Thymus (tissue), 11 donors: Measurements from ENCODE around the gene LAMC2. TPM values are rescaled to one million over a fixed set of nuclear protein-coding genes. Genes with fewer than 3 reads are reported as not detected.
"Not testable (repeated sequence)": the region's sequence is repeated elsewhere in the genome, so short reads cannot be mapped to it uniquely, and the experiment has no call there.

Experiments
- DNase-seq, 9 donors: peaks; one replicate each; pipeline ENCODE4 v3.0.0-alpha.2; 2013; ENCODE audit warnings: low spot score in 9 of 9, low read depth in 6 of 9, missing footprints in 1 of 9
- H3K27ac ChIP-seq, 2 donors: one replicate each; pipeline ENCODE4 v1.5.1; 2013; ENCODE audit warnings: control low read depth in 1 of 2, low read depth in 1 of 2, low read length in 1 of 2, mild to moderate bottlenecking in 1 of 2, moderate library complexity in 1 of 2
- H3K27me3 ChIP-seq, 2 donors: one replicate each; pipeline ENCODE4 v1.5.1; 2013; ENCODE audit warnings: low read length in 1 of 2; ENCODE audit not compliant: control insufficient read depth in 2 of 2, insufficient read depth in 1 of 2
- H3K36me3 ChIP-seq, 2 donors: one replicate each; pipeline ENCODE4 v1.5.1; 2013; ENCODE audit warnings: low read length in 1 of 2, mild to moderate bottlenecking in 1 of 2, moderate library complexity in 1 of 2; ENCODE audit not compliant: control insufficient read depth in 2 of 2, insufficient read depth in 2 of 2
- H3K4me1 ChIP-seq, 2 donors: one replicate each; pipeline ENCODE4 v1.5.1; 2013; ENCODE audit warnings: low read length in 2 of 2; ENCODE audit not compliant: control insufficient read depth in 2 of 2, insufficient read depth in 2 of 2
- H3K4me3 ChIP-seq, 2 donors: one replicate each; pipeline ENCODE4 v1.5.1; 2013; ENCODE audit warnings: low read length in 2 of 2, control low read depth in 1 of 2, mild to moderate bottlenecking in 1 of 2
- H3K9me3 ChIP-seq, 2 donors: one replicate each; pipeline ENCODE4 v1.5.1; 2013; ENCODE audit warnings: low read length in 1 of 2, mild to moderate bottlenecking in 1 of 2; ENCODE audit not compliant: control insufficient read depth in 2 of 2, insufficient read depth in 1 of 2
- WGBS: extraction: QIAGEN DNeasy Blood & Tissue Kit; methylation state at CpG from one replicate; pipeline ENCODE4 v1.1.7; 2013; 5-methylcytosine and 5-hydroxymethylcytosine counted together
- polyA plus RNA-seq: library from polyadenylated mRNA; stranded (reverse); fragments of 200-250 nt; gene quantifications from one replicate; pipeline ENCODE4 v1.2.3, GENCODE V29; 2013
- total RNA-seq: library from RNA; stranded (reverse); fragments of 120-200 nt; gene quantifications from one replicate; pipeline ENCODE4 v1.2.4, GENCODE V29; 2013
- donor health status: healthy.

Gene LAMC2
- total and polyA plus RNA-seq, 2 donors = 8.2 to 10.4 TPM

DNA sequence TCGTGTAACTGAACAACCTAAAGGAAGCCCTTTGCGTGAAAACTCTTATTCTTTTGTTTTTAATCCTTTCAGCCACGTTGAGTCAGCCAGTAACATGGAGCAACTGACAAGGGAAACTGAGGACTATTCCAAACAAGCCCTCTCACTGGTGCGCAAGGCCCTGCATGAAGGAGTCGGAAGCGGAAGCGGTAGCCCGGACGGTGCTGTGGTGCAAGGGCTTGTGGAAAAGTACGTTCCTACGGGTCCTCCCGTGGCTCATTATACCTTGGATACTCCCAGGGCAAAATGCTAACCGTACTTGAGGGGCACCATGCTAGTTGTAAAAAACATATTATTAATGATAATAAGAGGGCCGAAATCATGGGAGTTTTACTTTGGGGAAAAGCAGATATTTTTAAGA, 49.4 kb downstream of the LAMC2 start:
- no peak for DNase-seq
- peaks cover 0 to 10% of the 10 kb centered on the region in 2 donors for H3K4me1 ChIP-seq

DNA sequence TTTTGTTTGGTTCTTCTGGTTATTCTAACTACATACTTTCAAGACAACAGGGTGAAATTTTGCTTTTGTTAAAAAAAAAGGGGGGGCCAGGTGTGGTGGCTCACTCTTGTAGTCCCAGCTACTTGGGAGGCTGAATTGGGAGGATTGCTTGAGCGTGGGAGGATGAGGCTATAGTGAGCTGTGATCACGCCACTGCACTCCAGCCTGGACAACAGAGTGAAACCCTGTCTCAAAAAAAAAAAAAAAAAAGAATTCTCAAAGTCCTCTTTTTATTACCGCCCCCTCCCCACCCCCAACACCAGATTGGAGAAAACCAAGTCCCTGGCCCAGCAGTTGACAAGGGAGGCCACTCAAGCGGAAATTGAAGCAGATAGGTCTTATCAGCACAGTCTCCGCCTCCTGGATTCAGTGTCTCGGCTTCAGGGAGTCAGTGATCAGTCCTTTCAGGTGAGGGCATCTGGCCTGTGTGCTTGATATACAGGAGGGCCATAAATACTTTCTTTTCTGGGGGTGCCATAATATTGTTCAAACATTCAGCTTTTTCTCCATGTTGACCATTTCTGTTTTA, 50.2 kb downstream of the LAMC2 start:
- Histone ChIP-seq H3K4me3 (no peak overlapping the region), H3K9me3 (no peaks in the 10 kb centered on the region), H3K36me3 (no peaks in the 10 kb centered on the region), H3K27me3 (no peaks in the 10 kb centered on the region), H3K4me1 (peaks cover 0 to 10% of the 10 kb centered on the region in 2 donors), H3K27ac (no peak overlapping the region)
- whole genome bisulfite sequencing = 96% methylated on average over 6 of the region's 6 CpGs
- DNase-seq = no peak

More for the DNA sequence above, 49.4 kb downstream of the LAMC2 start:
- 93% methylated on average over 14 of the region's 14 CpGs for WGBS
- Histone ChIP-seq H3K9me3 (no peaks in the 10 kb centered on the region), H3K27me3 (no peaks in the 10 kb centered on the region), H3K27ac (peak overlapping the region; percentile 61 to 77), H3K4me3 (no peak overlapping the region), H3K36me3 (no peaks in the 10 kb centered on the region)

DNA sequence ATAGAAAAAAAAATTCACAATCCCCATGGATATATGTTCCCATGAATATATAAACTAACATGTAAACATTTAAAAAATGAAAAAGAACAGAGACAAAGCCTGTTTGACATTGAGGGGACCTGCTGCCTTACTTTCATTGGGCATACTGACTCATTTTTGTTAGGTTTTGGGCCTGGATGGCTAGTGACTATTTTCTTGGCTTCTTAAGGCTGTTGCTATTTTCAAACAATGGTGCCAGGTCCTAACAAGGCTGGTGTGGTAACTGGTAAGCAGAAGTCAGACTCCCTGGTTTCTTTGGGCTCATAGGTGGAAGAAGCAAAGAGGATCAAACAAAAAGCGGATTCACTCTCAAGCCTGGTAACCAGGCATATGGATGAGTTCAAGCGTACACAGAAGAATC, 51.0 kb downstream of the LAMC2 start:
- DNase-seq = no peak
- Histone ChIP-seq H3K27me3 (no peaks in the 10 kb centered on the region), H3K4me3 (no peak overlapping the region), H3K36me3 (no peaks in the 10 kb centered on the region), H3K4me1 (peaks cover 0 to 10% of the 10 kb centered on the region in 2 donors), H3K27ac (no peak overlapping the region), H3K9me3 (no peaks in the 10 kb centered on the region)
- 97% methylated on average over 2 of the region's 2 CpGs for WGBS

DNA sequence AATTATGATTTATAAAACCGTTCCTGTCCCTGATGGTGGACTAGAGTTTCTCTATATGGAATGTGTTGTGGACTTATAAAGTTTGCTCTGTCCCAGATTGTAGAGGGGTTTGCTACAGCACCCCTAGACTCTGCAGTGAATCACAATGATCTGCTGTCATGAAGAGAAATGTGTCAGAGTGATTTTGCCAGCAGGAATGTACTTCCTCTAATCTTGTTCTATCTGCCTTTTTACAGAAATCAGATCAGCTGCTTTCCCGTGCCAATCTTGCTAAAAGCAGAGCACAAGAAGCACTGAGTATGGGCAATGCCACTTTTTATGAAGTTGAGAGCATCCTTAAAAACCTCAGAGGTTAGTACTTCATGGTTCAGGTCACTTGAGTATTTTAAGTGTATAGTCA, 52.0 kb downstream of the LAMC2 start:
- WGBS = 89% methylated on average over 2 of the region's 2 CpGs
- Histone ChIP-seq H3K9me3 (no peaks in the 10 kb centered on the region), H3K4me1 (peaks cover 0 to 10% of the 10 kb centered on the region in 2 donors), H3K27me3 (no peaks in the 10 kb centered on the region), H3K27ac (no peak overlapping the region), H3K4me3 (no peak overlapping the region), H3K36me3 (no peaks in the 10 kb centered on the region)
- DNase-seq = no peak

DNA sequence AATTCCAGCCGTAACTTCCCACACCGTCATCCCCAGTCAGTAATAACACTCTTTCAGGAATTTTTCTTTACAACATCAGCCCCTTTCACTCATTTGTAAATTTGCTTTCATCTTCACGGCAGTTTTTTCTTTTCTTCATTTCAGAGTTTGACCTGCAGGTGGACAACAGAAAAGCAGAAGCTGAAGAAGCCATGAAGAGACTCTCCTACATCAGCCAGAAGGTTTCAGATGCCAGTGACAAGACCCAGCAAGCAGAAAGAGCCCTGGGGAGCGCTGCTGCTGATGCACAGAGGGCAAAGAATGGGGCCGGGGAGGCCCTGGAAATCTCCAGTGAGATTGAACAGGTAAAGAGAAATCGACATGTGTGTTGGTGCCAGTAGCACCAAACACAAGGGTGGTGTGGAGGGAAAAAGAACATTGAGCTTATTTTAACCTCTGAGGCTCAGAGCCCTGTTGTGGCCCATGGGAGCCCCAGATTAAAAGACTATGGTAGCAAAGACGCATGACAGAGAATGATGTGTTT, 53.2 kb downstream of the LAMC2 start:
- WGBS = 93% methylated on average over 7 of the region's 7 CpGs
- Histone ChIP-seq H3K27me3 (no peaks in the 10 kb centered on the region), H3K4me3 (no peak overlapping the region), H3K27ac (no peak overlapping the region), H3K36me3 (no peaks in the 10 kb centered on the region), H3K4me1 (peaks cover 0 to 8% of the 10 kb centered on the region in 2 donors), H3K9me3 (no peaks in the 10 kb centered on the region)
- DNase-seq = no peak

DNA sequence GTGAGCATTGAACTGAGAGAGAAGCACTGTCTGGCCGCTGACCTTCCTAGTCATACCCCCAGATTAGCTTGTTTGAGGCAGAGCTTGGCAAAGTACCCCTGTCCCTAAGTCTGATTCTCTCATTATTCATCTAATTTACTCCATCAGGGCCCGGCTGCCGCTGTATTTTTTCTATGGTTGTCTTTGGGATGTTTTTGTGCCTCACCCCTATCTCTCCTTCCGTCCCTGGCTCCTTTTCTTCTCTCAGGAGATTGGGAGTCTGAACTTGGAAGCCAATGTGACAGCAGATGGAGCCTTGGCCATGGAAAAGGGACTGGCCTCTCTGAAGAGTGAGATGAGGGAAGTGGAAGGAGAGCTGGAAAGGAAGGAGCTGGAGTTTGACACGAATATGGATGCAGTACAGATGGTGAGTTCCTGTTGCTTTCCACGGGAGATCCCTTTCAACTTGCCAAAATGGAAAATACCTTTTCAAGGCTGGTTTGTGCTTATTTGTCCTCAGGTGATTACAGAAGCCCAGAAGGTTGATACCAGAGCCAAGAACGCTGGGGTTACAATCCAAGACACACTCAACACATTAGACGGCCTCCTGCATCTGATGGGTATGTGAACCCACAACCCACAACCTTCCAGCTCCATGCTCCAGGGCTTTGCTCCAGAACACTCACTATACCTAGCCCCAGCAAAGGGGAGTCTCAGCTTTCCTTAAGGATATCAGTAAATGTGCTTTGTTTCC, 53.9 kb downstream of the LAMC2 start:
- no peaks in the 10 kb centered on the region for H3K36me3 ChIP-seq
- H3K27me3 ChIP-seq = no peaks in the 10 kb centered on the region
- no peak overlapping the region for H3K4me3 ChIP-seq
- H3K4me1 ChIP-seq = peaks cover 0 to 6% of the 10 kb centered on the region in 2 donors
- WGBS = 87% methylated on average over 8 of the region's 8 CpGs
- H3K27ac ChIP-seq = no peak overlapping the region
- no peaks in the 10 kb centered on the region for H3K9me3 ChIP-seq
- DNase-seq = no peak

DNA sequence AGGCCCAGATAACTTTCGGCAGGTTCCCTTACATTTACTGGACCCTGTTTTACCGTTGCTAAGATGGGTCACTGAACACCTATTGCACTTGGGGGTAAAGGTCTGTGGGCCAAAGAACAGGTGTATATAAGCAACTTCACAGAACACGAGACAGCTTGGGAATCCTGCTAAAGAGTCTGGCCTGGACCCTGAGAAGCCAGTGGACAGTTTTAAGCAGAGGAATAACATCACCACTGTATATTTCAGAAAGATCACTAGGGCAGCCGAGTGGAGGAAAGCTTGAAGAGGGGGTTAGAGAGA, 54.4 kb downstream of the LAMC2 start:
- Histone ChIP-seq H3K27ac (no peak overlapping the region), H3K4me3 (no peak overlapping the region), H3K4me1 (peaks cover 0 to 5% of the 10 kb centered on the region in 2 donors), H3K27me3 (no peaks in the 10 kb centered on the region), H3K36me3 (no peaks in the 10 kb centered on the region), H3K9me3 (no peaks in the 10 kb centered on the region)
- 94% methylated on average over 4 of the region's 4 CpGs for WGBS
- DNase-seq = no peak

DNA sequence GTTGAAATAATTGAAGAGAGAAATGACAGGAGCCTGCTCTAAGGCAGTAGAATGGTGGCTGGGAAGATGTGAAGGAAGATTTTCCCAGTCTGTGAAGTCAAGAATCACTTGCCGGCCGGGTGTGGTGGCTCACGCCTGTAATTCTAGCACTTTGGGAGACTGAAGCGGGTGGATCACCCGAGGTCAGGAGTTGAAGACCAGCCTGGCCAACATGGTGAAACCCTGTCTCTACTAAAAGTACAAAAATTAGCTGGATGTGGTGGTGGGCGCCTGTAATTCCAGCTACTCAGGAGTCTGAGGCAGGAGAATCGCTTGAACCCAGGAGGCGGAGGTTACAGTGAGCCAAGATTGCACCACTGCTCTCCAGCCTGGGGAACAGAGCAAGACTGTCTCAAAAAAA, 54.8 kb downstream of the LAMC2 start:
- not testable (repeated sequence) for H3K4me1 ChIP-seq, DNase-seq, H3K27ac ChIP-seq, H3K27me3 ChIP-seq, H3K4me3 ChIP-seq, H3K36me3 ChIP-seq, H3K9me3 ChIP-seq
- 96% methylated on average over 8 of the region's 8 CpGs for WGBS

DNA sequence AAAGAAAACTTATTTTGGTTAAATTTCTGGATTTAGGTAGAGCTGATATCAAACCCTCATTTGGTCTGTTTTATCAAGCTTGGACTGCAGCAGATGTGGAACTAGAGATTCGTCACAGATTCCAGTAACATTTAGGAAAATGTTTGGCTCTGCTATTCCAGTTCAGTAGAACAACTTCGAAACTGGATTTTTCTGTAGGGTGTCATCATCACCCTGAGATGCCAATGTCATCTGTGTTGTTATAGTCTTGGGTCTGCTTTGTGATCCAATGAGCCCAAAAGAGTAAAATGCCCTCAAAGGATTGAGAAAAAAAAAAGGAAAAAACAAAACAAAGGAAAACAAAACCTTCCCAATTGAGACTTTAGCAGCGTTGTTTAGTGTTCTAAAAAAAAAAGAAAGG, 55.4 kb downstream of the LAMC2 start:
- Histone ChIP-seq H3K9me3 (no peaks in the 10 kb centered on the region), H3K27ac (no peak overlapping the region), H3K36me3 (no peaks in the 10 kb centered on the region), H3K4me1 (peaks cover 0 to 3% of the 10 kb centered on the region in 2 donors), H3K4me3 (no peak overlapping the region), H3K27me3 (no peaks in the 10 kb centered on the region)
- no peak for DNase-seq
- WGBS = 95% methylated on average over 3 of the region's 3 CpGs
